Kidney epithelial cell (primary cell): ENCODE data around the gene NRF1. TPM values are rescaled to one million over a fixed set of nuclear protein-coding genes. Genes with fewer than 3 reads are reported as not detected.
"Not testable (repeated sequence)": the region's sequence is repeated elsewhere in the genome, so short reads cannot be mapped to it uniquely, and the experiment has no call there.

Experiments used
- DNase-seq: peaks from one replicate; pipeline ENCODE4 v3.0.0-alpha.2; 2010; ENCODE audit warnings: low read depth
- H3K27me3 ChIP-seq: 2 replicates; pipeline ENCODE4 v1.6.0; 2011; ENCODE audit warnings: low read length; ENCODE audit not compliant: control insufficient read depth, insufficient read depth
- H3K36me3 ChIP-seq: 2 replicates; pipeline ENCODE4 v1.5.1; 2011; ENCODE audit warnings: low read length; ENCODE audit not compliant: control insufficient read depth, insufficient read depth
- H3K4me3 ChIP-seq: 2 replicates; pipeline ENCODE4 v1.5.1; 2011; ENCODE audit warnings: low read depth, mild to moderate bottlenecking, control low read depth, low read length
- CTCF ChIP-seq: IDR thresholded peaks from 2 replicates; pipeline ENCODE4 v1.5.1; 2011; ENCODE audit warnings: mild to moderate bottlenecking, moderate library complexity, low read length, control low read depth, inconsistent platforms; ENCODE audit not compliant: insufficient read depth, poor library complexity, severe bottlenecking
- total RNA-seq: library from RNA; depleted of rRNA; stranded (reverse); fragments of >200 nt; gene quantifications from 2 replicates; pipeline ENCODE4 v1.2.3, GENCODE V29; 2015

NRF1 gene
- total RNA-seq, 1 donor from 2014 or later = 9.3 TPM

- H3K27me3 ChIP-seq = no peaks in the 10 kb centered on the region
- no peak overlapping the region for H3K4me3 ChIP-seq
- no peak for TF ChIP-seq CTCF
- peak; percentile 98 for DNase-seq
- no peaks in the 10 kb centered on the region for H3K36me3 ChIP-seq
Observed at GRCh38 chr7:129665013-129665401, 53.5 kb downstream of the NRF1 start.

- Histone ChIP-seq H3K27me3 (no peaks in the 10 kb centered on the region), H3K4me3 (no peak overlapping the region), H3K36me3 (no peaks in the 10 kb centered on the region)
- DNase-seq = no peak
- TF ChIP-seq CTCF = no peak
Observed at GRCh38 chr7:129667116-129667515, 55.6 kb downstream of the NRF1 start.

- H3K27me3 ChIP-seq = no peaks in the 10 kb centered on the region
- H3K36me3 ChIP-seq = no peaks in the 10 kb centered on the region
- H3K4me3 ChIP-seq = no peak overlapping the region
- no peak for TF ChIP-seq CTCF
- DNase-seq = no peak
Observed at GRCh38 chr7:129667551-129667950, 56.0 kb downstream of the NRF1 start.

GRCh38 chr7:129669901-129670300 is 58.4 kb downstream of the NRF1 start:
- Histone ChIP-seq H3K36me3 (no peaks in the 10 kb centered on the region), H3K27me3 (no peaks in the 10 kb centered on the region), H3K4me3 (no peak overlapping the region)
- TF ChIP-seq CTCF = no peak
- DNase-seq = no peak

GRCh38 chr7:129670656-129671055 is 59.1 kb downstream of the NRF1 start:
- TF ChIP-seq CTCF = no peak
- DNase-seq = no peak

GRCh38 chr7:129671266-129671665 is 59.7 kb downstream of the NRF1 start:
- Histone ChIP-seq H3K27me3 (no peaks in the 10 kb centered on the region), H3K4me3 (no peak overlapping the region), H3K36me3 (no peaks in the 10 kb centered on the region)
- TF ChIP-seq CTCF = no peak
- DNase-seq = no peak

More at GRCh38 chr7:129670656-129671055, 59.1 kb downstream of the NRF1 start:
- H3K36me3 ChIP-seq = no peaks in the 10 kb centered on the region
- no peaks in the 10 kb centered on the region for H3K27me3 ChIP-seq
- no peak overlapping the region for H3K4me3 ChIP-seq

GRCh38 chr7:129674475-129674874 is 63.0 kb downstream of the NRF1 start:
- H3K36me3 ChIP-seq, H3K27me3 ChIP-seq, H3K4me3 ChIP-seq, DNase-seq: not testable (repeated sequence)
